GM12878 (cell line): ENCODE data around the gene CHN2. TPM values are rescaled to one million over a fixed set of nuclear protein-coding genes. Genes with fewer than 3 reads are reported as not detected.

Source experiments
- ATAC-seq: fragments of 200-7000 bp; cut with Tn5 transposase; 3 replicates; pipeline ENCODE4 v1.9.1; 2020; ENCODE audit warnings: mild to moderate bottlenecking, moderate library complexity
- BruUV-seq: library from RNA; stranded (reverse); fragments of 400-500 nt; replicated peaks from 2 replicates; lab custom pipeline; 2021; lab: Mats Ljungman, UMichigan
- CTCF ChIA-PET: fragments of 300-600 bp; sonication (Branson Sonifier 250); formaldehyde crosslinking; extraction: SDS; loops from one replicate; lab custom pipeline; 2021; ENCODE audit warnings: inconsistent platforms; lab: Yijun Ruan, JAX
- POLR2A ChIA-PET: fragments of 350-600 bp; formaldehyde crosslinking; extraction: SDS; loops from one replicate; lab custom pipeline; 2021; ENCODE audit warnings: inconsistent platforms; lab: Charles Lee
- RAD21 ChIA-PET: fragments of 300-600 bp; sonication (Branson Sonifier 250); formaldehyde crosslinking; loops from one replicate; lab custom pipeline; 2023; ENCODE audit warnings: antibody characterized with exemption; ENCODE audit not compliant: unreplicated experiment; lab: Charles Lee
- SMC1A ChIA-PET: fragments of 300-600 bp; sonication (Branson Sonifier 250); formaldehyde crosslinking; loops from one replicate; lab custom pipeline; 2023; ENCODE audit not compliant: unreplicated experiment, uncharacterized antibody; lab: Charles Lee
- DNase-seq: peaks from one replicate; pipeline ENCODE4 v3.0.0-alpha.2; 2011; ENCODE audit warnings: low read depth, low spot score
- FAIRE-seq: peaks from 3 replicates; lab custom pipeline; 2011; peaks lifted over from hg19 to GRCh38; lab: Jason Lieb, UNC
- H2AFZ ChIP-seq: 2 replicates; pipeline ENCODE4 v1.6.0; 2011; ENCODE audit warnings: low read depth, low read length, control low read depth; ENCODE audit not compliant: control insufficient read depth
- H3K27ac ChIP-seq: 2 replicates; pipeline ENCODE4 v1.5.1; 2011; ENCODE audit warnings: control low read depth; ENCODE audit not compliant: control insufficient read depth, insufficient read depth
- H3K27me3 ChIP-seq, 2 experiments: replicated peaks in 1 of 2; 2 replicates each; pipeline versions ENCODE4 v1.6.0 to v1.6.1; 2011; ENCODE audit warnings: low read length in 1 of 2; ENCODE audit not compliant: control insufficient read depth in 2 of 2, insufficient read depth in 2 of 2
- H3K36me3 ChIP-seq, 2 experiments: 2 replicates each; pipeline ENCODE4 v1.5.1; 2011; ENCODE audit warnings: low read length in 1 of 2; ENCODE audit not compliant: control insufficient read depth in 2 of 2, insufficient read depth in 2 of 2
- H3K4me1 ChIP-seq: 2 replicates; pipeline ENCODE4 v1.6.1; 2011; ENCODE audit warnings: mild to moderate bottlenecking, low read length, moderate library complexity, mixed read lengths; ENCODE audit not compliant: control insufficient read depth, insufficient read depth
- H3K4me2 ChIP-seq: 2 replicates; pipeline ENCODE4 v1.6.0; 2011; ENCODE audit warnings: control low read depth; ENCODE audit not compliant: control insufficient read depth, insufficient read depth
- H3K4me3 ChIP-seq: fragments of 200-600 bp; sonication (generic); 2 replicates; pipeline ENCODE4 v1.5.1; 2016
- H3K79me2 ChIP-seq: 2 replicates; pipeline ENCODE4 v1.6.0; 2011; ENCODE audit warnings: low read length; ENCODE audit not compliant: control insufficient read depth, insufficient read depth
- H3K9ac ChIP-seq: 2 replicates; pipeline ENCODE4 v1.8.0; 2011; ENCODE audit warnings: low read length, control low read depth, mixed read lengths; ENCODE audit not compliant: control insufficient read depth, insufficient read depth
- H3K9me3 ChIP-seq: replicated peaks from 3 replicates; pipeline ENCODE4 v1.5.1; 2011; ENCODE audit warnings: mild to moderate bottlenecking, low read length; ENCODE audit not compliant: control insufficient read depth, insufficient read depth
- H4K20me1 ChIP-seq: 2 replicates; pipeline ENCODE4 v1.6.0; 2011; ENCODE audit not compliant: control insufficient read depth, insufficient read depth
- IKZF1 ChIP-seq: fragments of 450-650 bp; conservative IDR thresholded peaks from 2 replicates; pipeline ENCODE4 v1.6.1; 2017; ENCODE audit warnings: antibody characterized with exemption, mild to moderate bottlenecking
- IRF4 ChIP-seq: IDR thresholded peaks from 2 replicates; pipeline ENCODE4 v1.6.1; 2011; ENCODE audit warnings: low read depth, low read length
- MEF2A ChIP-seq: IDR thresholded peaks from 2 replicates; pipeline ENCODE4 v1.6.1; 2011; ENCODE audit warnings: low read depth, mild to moderate bottlenecking, low read length, moderate library complexity; ENCODE audit not compliant: insufficient read depth
- SIN3A ChIP-seq: IDR thresholded peaks from 2 replicates; pipeline ENCODE4 v1.6.1; 2012; ENCODE audit warnings: low read depth, low read length, improper control_type of control experiment
- SPI1 ChIP-seq: IDR thresholded peaks from 2 replicates; pipeline ENCODE4 v1.6.1; 2011; ENCODE audit warnings: low read depth, mild to moderate bottlenecking, low read length, moderate library complexity, borderline replicate concordance; ENCODE audit not compliant: insufficient read depth
- SREBF1 ChIP-seq: IDR thresholded peaks from 2 replicates; pipeline ENCODE4 v1.6.1; 2012; ENCODE audit warnings: mild to moderate bottlenecking, low read length
- YBX1 ChIP-seq: fragments of 450-650 bp; IDR thresholded peaks from 2 replicates; pipeline ENCODE4 v1.6.1; 2016; ENCODE audit warnings: antibody characterized with exemption
- ZNF207 ChIP-seq: fragments of 450-650 bp; IDR thresholded peaks from 2 replicates; pipeline ENCODE4 v1.6.1; 2014; ENCODE audit warnings: antibody characterized with exemption, mild to moderate bottlenecking, borderline replicate concordance
- ZNF24 ChIP-seq: fragments of 450-650 bp; IDR thresholded peaks from 2 replicates; pipeline ENCODE4 v1.6.1; 2017; ENCODE audit warnings: antibody characterized with exemption, mild to moderate bottlenecking
- WGBS: methylation state at CpG from one replicate; pipeline ENCODE4 v1.1.6; 2016; ENCODE audit warnings: low lambda C conversion rate; ENCODE audit not compliant: insufficient replicate concordance, insufficient coverage; ENCODE audit errors: missing lambda C conversion rate; 5-methylcytosine and 5-hydroxymethylcytosine counted together
- in situ Hi-C: fragments of 300-500 bp; cut with MboI; formaldehyde crosslinking; loops from 9 replicates; pipeline ENCODE4 v1.14.3; 2018; ENCODE audit warnings: mixed read lengths
- intact Hi-C: fragments of 100-400 bp; cut with micrococcal nuclease; formaldehyde crosslinking; loops from one replicate; pipeline ENCODE4 v1.14.2; 2022; ENCODE audit not compliant: unreplicated experiment
- polyA plus RNA-seq, 11 experiments: library from polyadenylated mRNA; depleted of rRNA in 4 of 11; unstranded in 6 of 11; stranded (reverse) in 5 of 11; fragments of >200 nt; fragmentation: Nextera tagmentation in 4 of 11; fragmentation: Illumina TruSeq in 1 of 11; extraction: Ambion mirVana in 4 of 11; extraction: Trizol in 1 of 11; gene quantifications; 1 replicate in 1 of 11; 2 replicates in 10 of 11; pipeline versions ENCODE4 v1.2.1 to v1.2.3, GENCODE V29; 2011 to 2016; ENCODE audit warnings: inconsistent platforms in 2 of 11, missing spikeins in 2 of 11, low read depth in 1 of 11
- total RNA-seq, 4 experiments: library from RNA; depleted of rRNA in 3 of 4; stranded (reverse); fragments of >200 nt in 3 of 4; fragmentation: Illumina TruSeq in 1 of 4; extraction: Trizol in 1 of 4; gene quantifications; 2 replicates each; pipeline versions ENCODE4 v1.2.1 to v1.2.3, GENCODE V29; 2013 to 2021
- TF ChIP-seq, protein P1 (sequence below): fragments of 450-650 bp; IDR thresholded peaks from 2 replicates; pipeline ENCODE4 v1.6.1; 2017; ENCODE audit warnings: antibody characterized with exemption, mild to moderate bottlenecking, moderate library complexity

The CHN2 gene
- total and polyA plus RNA-seq, 10 of the 15 experiments (the other 5 are each of a cell fraction or from before 2014, with no cell fraction given): 0.11 to 3.8 (median 0.37) TPM; not detected in 2

DNA sequence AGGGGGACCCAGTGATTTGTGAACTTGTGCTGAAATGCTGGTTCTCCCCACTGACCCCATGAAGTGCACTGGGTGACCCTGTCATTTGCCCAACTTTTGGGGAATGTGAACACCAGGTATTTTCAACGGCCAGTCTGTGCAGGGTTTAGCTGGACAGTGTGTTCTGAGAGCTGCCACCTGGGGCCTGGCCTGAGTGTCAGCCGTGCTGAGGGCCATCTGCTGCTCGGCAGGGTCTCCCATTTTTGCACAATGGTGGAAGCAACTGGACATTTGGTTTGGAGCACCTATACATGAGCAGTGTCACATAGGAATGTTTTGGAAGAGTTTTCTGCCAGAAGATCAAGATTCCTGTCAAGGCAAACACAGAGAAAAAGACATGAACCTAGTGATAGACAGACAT lies 5.2 kb downstream of the CHN2 start (continued):
- no peak for TF ChIP-seq ZNF24
- no peak for TF ChIP-seq YBX1
- TF ChIP-seq MEF2A: no peak
- no peak for TF ChIP-seq IKZF1
- no peak for TF ChIP-seq SREBF1
- no peak for TF ChIP-seq IRF4
- no peak for TF ChIP-seq ZNF207
- no peak for TF ChIP-seq SIN3A

DNA sequence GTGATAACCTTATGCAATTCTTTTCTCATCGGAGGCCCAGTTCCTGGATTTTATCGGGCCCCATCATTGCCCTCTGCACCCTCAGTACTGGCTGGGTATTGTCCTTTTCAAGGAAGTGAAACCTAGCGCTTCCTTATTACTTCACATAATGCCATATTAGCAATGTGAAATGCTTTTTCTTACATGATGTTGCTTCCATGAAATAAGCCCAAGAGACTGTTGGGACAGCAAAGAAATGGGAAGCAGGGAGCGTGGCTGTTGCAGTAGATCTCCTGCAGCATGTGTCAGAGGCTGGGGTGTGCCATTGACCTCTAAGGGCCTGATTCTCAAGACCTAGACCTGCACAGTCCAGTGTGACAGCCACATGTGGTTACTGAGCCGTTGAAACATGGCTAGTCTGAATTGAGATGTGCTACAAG lies 8.1 kb downstream of the CHN2 start:
- no peak overlapping the region for H2AFZ ChIP-seq
- FAIRE-seq (no peak), ATAC-seq (peak; percentile 54), DNase-seq (no peak)
- H3K9me3 ChIP-seq: no peaks in the 10 kb centered on the region
- SMC1A ChIA-PET: no interaction called here
- POLR2A ChIA-PET: no interaction called here
- RAD21 ChIA-PET: no interaction called here
- H3K9ac ChIP-seq: no peak overlapping the region
- TF ChIP-seq SPI1: peak; percentile 52; the same call in 1 of the 2 replicates
- TF ChIP-seq, protein P1, sequence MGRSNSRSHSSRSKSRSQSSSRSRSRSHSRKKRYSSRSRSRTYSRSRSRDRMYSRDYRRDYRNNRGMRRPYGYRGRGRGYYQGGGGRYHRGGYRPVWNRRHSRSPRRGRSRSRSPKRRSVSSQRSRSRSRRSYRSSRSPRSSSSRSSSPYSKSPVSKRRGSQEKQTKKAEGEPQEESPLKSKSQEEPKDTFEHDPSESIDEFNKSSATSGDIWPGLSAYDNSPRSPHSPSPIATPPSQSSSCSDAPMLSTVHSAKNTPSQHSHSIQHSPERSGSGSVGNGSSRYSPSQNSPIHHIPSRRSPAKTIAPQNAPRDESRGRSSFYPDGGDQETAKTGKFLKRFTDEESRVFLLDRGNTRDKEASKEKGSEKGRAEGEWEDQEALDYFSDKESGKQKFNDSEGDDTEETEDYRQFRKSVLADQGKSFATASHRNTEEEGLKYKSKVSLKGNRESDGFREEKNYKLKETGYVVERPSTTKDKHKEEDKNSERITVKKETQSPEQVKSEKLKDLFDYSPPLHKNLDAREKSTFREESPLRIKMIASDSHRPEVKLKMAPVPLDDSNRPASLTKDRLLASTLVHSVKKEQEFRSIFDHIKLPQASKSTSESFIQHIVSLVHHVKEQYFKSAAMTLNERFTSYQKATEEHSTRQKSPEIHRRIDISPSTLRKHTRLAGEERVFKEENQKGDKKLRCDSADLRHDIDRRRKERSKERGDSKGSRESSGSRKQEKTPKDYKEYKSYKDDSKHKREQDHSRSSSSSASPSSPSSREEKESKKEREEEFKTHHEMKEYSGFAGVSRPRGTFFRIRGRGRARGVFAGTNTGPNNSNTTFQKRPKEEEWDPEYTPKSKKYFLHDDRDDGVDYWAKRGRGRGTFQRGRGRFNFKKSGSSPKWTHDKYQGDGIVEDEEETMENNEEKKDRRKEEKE: no peak
- H3K4me1 ChIP-seq: no peaks in the 10 kb centered on the region
- H3K36me3 ChIP-seq: no peaks in the 10 kb centered on the region
- BruUV-seq: no TSS peak
- WGBS: 7% methylated on average over 5 of the region's 5 CpGs
- no peaks in the 10 kb centered on the region for H3K79me2 ChIP-seq
- peaks cover 0 to 2% of the 10 kb centered on the region in 2 experiments; a peak in 1 of 4 replicates for H3K27me3 ChIP-seq
- no peak overlapping the region for H3K4me2 ChIP-seq
- H3K4me3 ChIP-seq: no peak overlapping the region
- in situ Hi-C loops: no loop called here
- intact Hi-C loops: no loop called here
- CTCF ChIA-PET: interaction anchor here (2.1 kb wide), 1 partner anchor 12 kb away, joined by 10 read pairs; no protein-coding TSS in a partner anchor
- no peaks in the 10 kb centered on the region for H4K20me1 ChIP-seq
- no peak overlapping the region for H3K27ac ChIP-seq
